ENCODE data around the gene YBX3.

The YBX3 gene

GRCh38 chr12:10668526-10668925, 54.6 kb downstream of the YBX3 start:
- peak in 1 of 2 donors; percentile 40 for DNase-seq

GRCh38 chr12:10667581-10667980, 55.5 kb downstream of the YBX3 start:
- DNase-seq = no peak

- no peak for DNase-seq
Measured at GRCh38 chr12:10664499-10664898, 58.6 kb downstream of the YBX3 start.

GRCh38 chr12:10663869-10664268, 59.3 kb downstream of the YBX3 start:
- DNase-seq = no peak

- DNase-seq = no peak
Measured at GRCh38 chr12:10661338-10661737, 61.8 kb downstream of the YBX3 start.

- no peak for DNase-seq
Measured at GRCh38 chr12:10654003-10654402, 69.1 kb downstream of the YBX3 start.

GRCh38 chr12:10652192-10652591, 70.9 kb downstream of the YBX3 start:
- no peak for DNase-seq
